Measurements from ENCODE around the gene ING5.

DNA sequence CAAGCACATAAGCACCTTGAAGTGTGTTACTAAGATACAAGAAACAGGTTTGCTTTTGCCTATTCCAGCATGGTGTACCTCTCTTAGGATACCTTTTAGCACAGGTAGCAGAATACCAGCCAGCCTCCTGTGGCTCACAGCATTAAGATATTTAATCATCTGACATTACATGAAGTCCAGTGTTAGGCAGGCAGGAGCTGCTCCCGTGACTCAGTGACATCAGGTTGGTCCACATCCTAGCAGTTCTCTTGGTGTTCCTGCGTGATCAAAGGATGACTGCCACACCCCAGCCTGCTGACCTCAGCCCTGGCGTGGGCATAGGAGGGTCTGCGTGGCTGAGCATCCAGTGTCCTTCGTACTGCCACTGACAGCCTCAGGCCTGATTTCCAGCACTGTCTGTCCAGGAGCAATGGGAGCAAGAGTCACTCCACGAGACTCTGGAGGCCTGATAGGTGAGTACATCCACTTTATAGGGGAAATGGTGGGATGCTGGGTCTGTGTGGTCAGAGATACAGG lies 11.6 kb upstream of the ING5 start:
- TF ChIP-seq, protein P1, sequence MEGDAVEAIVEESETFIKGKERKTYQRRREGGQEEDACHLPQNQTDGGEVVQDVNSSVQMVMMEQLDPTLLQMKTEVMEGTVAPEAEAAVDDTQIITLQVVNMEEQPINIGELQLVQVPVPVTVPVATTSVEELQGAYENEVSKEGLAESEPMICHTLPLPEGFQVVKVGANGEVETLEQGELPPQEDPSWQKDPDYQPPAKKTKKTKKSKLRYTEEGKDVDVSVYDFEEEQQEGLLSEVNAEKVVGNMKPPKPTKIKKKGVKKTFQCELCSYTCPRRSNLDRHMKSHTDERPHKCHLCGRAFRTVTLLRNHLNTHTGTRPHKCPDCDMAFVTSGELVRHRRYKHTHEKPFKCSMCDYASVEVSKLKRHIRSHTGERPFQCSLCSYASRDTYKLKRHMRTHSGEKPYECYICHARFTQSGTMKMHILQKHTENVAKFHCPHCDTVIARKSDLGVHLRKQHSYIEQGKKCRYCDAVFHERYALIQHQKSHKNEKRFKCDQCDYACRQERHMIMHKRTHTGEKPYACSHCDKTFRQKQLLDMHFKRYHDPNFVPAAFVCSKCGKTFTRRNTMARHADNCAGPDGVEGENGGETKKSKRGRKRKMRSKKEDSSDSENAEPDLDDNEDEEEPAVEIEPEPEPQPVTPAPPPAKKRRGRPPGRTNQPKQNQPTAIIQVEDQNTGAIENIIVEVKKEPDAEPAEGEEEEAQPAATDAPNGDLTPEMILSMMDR (IDR thresholded peaks at IDR 0.05), result no peak
- TF ChIP-seq POLR2AphosphoS5 (IDR thresholded peaks at IDR 0.05) (no peak), POLR2A (IDR thresholded peaks at IDR 0.05) (no peak)

All from transverse colon (tissue), 4 donors.